HG02884 (cell line): ENCODE results near the gene TOM1L2.
"Not testable (repeated sequence)": the region's sequence is repeated elsewhere in the genome, so short reads cannot be mapped to it uniquely, and the experiment has no call there.

ENCODE experiments used
- ATAC-seq: cut with Tn5 transposase; IDR thresholded peaks from one replicate; pipeline ENCODE4 v1.9.1; 2021; ENCODE audit warnings: mild to moderate bottlenecking, moderate library complexity; ENCODE audit not compliant: unreplicated experiment

The TOM1L2 gene

GRCh38 chr17:17944743-17945142 lies 27.5 kb downstream of the TOM1L2 start:
- ATAC-seq = no peak

- ATAC-seq = no peak
Observed at GRCh38 chr17:17944242-17944641, 28.0 kb downstream of the TOM1L2 start.

- no peak for ATAC-seq
Observed at GRCh38 chr17:17943281-17943984, 28.8 kb downstream of the TOM1L2 start.

- ATAC-seq = no peak
Observed at GRCh38 chr17:17942846-17943245, 29.4 kb downstream of the TOM1L2 start.

GRCh38 chr17:17941015-17941414 lies 31.2 kb downstream of the TOM1L2 start:
- no peak for ATAC-seq

- no peak for ATAC-seq
Observed at GRCh38 chr17:17940441-17940911, 31.7 kb downstream of the TOM1L2 start.

GRCh38 chr17:17939941-17940340 lies 32.3 kb downstream of the TOM1L2 start:
- not testable (repeated sequence) for ATAC-seq

- ATAC-seq = no peak
Observed at GRCh38 chr17:17938388-17939107, 33.7 kb downstream of the TOM1L2 start.

- no peak for ATAC-seq
Observed at GRCh38 chr17:17937958-17938357, 34.2 kb downstream of the TOM1L2 start.

- ATAC-seq = no peak
Observed at GRCh38 chr17:17937201-17937853, 34.9 kb downstream of the TOM1L2 start.

GRCh38 chr17:17935321-17936271 lies 36.6 kb downstream of the TOM1L2 start:
- no peak for ATAC-seq

- no peak for ATAC-seq
Observed at GRCh38 chr17:17934806-17935205, 37.4 kb downstream of the TOM1L2 start.

- no peak for ATAC-seq
Observed at GRCh38 chr17:17934214-17934613, 38.0 kb downstream of the TOM1L2 start.

- no peak for ATAC-seq
Observed at GRCh38 chr17:17933775-17934174, 38.4 kb downstream of the TOM1L2 start.

- ATAC-seq = no peak
Observed at GRCh38 chr17:17931159-17931558, 41.0 kb downstream of the TOM1L2 start.

- no peak for ATAC-seq
Observed at GRCh38 chr17:17930674-17931073, 41.5 kb downstream of the TOM1L2 start.

- no peak for ATAC-seq
Observed at GRCh38 chr17:17929655-17930380, 42.4 kb downstream of the TOM1L2 start.

GRCh38 chr17:17928398-17929287 lies 43.6 kb downstream of the TOM1L2 start:
- ATAC-seq = no peak

- ATAC-seq = no peak
Observed at GRCh38 chr17:17926840-17927449, 45.3 kb downstream of the TOM1L2 start.
